ENCODE data around the gene RAC3.

RAC3 gene

DNA sequence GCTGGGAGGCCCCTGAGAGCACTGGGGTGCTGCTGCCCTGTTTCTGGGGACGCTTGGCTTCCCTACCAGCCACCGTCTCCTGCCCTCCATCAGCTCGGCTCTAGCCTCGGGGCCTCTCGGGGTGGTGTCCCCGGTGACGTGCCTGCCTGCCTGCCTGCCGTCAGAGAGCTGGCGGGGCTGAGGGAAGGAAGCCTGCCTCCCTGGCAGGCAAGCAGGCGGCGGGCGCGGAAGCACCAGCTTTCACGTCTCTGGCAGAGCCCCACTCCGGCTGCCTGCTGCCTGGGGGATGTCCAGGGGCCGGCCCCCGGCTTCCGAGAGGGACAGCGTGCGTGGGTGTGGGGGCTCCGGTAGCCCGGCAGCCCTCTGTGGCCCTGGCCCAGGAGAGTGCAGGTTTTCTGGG lies 18.1 kb upstream of the RAC3 start:
- no peak for DNase-seq

GRCh38 chr17:82013772-82014321 lies 17.6 kb upstream of the RAC3 start:
- no peak for DNase-seq

GRCh38 chr17:82014432-82014831 lies 17.0 kb upstream of the RAC3 start:
- DNase-seq = no peak

DNA sequence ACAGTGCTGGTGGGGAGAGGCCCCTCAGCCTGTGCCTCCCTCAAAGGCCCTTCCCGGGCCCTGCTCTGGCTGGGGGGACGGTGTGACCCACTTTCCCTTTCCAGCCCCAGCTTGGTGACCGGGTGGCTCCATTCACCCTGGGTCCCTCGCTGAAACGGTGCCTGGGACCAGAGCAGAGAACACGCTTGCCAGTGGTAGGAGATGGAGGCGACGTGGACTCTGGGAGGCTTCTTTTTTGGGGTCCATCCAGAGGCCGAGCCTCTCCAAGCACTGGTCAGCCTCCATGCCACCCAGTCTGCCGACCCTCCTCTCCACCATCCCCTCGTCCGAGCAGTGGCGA lies 16.5 kb upstream of the RAC3 start:
- no peak for DNase-seq

GRCh38 chr17:82015311-82015971 lies 16.0 kb upstream of the RAC3 start:
- no peak for DNase-seq

GRCh38 chr17:82016061-82016874 lies 15.2 kb upstream of the RAC3 start:
- DNase-seq = no peak

- no peak for DNase-seq
Observed at GRCh38 chr17:82016875-82017459, 14.5 kb upstream of the RAC3 start.

DNA sequence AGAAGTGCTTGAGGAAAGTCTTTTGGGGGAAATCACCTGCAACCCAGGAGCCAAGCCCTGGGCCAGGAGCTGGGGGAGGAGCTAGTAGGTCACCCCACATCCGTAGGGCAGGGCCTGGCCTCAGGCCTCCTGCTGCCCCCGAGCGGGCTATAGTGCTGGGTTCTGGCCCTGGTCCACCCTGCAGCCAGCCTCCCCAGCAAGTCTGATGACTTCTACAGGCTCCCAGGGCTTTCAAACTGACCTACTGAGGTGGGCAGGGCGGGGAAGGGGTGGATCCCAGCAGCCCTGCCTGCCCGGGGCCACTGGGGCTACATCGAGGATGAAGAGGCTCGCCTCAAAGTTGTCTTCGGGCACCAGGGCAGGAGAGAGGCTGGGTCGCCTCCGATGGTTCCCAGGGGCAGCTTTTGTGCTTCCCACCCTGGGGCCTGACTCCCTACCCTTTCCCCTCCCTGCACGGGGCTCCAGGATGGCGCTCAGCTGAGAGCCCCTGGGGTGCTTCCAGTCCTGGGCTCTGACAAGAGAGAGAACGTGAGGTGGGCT lies 13.8 kb upstream of the RAC3 start:
- DNase-seq = no peak

DNA sequence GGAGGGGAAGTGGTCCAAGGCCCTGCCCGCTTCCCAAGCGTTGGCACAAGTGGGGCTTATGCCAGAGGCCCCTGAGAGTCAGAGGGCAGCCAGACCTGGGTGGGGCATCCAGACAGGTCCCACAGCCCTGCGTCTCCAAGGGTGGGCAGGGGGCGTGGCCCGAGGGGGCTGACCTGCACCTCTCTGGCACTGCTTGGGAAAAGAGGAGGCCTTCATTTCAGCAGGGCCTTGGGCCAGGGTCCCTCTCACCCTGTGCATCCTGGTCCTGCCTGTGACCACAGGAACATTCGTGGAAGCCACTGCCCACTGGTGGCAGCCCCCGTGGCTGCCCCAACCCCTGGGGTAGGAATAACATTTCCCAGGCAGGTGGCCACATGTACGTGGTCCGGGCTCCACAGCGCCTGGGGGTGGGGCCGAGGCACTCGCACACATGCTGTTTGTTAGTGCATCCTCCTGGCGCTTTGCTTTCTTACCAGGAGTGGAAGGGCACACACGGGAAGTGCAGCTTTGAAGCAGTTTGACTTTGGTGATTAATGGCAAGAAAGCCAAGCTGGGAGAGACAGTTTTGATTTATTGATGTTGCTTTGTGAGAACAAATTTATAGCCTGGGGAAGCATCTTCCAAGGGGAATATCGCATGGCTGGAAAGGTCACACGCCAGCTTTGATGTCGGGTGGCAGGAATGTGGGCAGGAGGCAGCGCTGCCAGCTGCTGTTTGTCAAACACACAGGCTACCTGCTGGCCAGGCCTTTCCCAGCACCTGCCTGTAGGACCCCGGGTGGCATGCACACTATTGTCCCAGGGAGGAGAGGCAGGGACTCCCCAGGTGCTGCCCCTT lies 13.1 kb upstream of the RAC3 start:
- DNase-seq = no peak

DNA sequence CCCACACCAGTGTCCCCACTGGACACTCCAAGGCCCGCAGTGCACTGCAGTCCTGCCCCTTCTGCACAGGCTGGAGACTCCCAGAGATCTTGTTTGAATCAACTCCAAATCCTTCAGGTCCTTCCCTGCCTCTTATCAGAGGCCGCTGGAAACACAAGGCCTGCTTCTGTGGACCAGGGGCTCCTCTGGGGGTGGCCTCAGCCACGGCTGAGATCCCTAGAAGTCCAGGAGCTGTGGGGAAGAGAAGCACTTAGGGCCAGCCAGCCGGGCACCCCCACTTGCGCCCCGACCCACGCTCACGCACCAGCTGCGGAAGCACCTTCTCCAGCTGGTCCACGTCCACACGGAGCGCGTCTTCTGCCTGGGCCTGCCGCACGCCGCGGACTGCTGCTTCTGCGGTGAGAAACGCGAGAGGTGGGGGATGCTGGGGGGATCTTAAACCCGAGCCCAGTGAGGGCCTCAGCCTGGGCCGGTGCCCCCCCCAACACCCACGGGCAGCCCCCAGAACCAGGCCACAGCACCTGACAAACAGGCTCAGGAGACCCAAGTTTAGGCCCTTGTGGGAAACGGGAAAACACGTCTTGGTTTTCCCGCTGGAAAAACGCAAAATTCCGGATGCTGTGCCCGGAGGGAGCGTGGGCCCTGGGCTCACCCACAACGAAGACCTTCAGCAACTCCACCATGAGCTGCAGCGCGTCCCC lies 12.3 kb upstream of the RAC3 start:
- DNase-seq = no peak

GRCh38 chr17:82019690-82020571 lies 11.5 kb upstream of the RAC3 start:
- peak; percentile 93 for DNase-seq

DNA sequence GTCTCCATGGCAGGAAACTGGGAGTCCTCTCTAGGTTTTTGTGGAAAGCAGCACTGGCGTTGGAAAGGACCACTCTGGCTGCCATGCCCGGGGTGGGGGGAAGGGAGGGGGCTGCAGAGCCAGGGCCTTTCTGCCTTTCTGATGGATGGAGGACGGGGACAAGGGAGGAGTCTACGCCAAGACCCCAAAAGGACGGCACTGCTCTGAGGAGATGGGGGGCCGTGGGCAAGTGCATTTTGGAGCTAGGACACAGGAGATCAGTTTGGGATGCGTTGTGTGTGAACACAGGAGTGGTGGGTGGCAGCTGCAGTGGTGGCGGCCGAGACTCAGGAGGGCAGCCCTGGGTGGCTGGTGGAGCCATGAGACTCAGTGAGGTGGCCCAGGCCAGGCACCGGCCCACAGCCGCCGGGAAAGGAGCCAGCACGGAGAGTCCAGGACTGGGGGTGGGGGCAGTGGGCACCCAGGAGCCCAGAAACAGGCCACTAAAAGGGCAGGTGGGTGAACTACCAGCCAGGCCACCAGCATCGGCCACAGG lies 10.8 kb upstream of the RAC3 start:
- no peak for DNase-seq

DNA sequence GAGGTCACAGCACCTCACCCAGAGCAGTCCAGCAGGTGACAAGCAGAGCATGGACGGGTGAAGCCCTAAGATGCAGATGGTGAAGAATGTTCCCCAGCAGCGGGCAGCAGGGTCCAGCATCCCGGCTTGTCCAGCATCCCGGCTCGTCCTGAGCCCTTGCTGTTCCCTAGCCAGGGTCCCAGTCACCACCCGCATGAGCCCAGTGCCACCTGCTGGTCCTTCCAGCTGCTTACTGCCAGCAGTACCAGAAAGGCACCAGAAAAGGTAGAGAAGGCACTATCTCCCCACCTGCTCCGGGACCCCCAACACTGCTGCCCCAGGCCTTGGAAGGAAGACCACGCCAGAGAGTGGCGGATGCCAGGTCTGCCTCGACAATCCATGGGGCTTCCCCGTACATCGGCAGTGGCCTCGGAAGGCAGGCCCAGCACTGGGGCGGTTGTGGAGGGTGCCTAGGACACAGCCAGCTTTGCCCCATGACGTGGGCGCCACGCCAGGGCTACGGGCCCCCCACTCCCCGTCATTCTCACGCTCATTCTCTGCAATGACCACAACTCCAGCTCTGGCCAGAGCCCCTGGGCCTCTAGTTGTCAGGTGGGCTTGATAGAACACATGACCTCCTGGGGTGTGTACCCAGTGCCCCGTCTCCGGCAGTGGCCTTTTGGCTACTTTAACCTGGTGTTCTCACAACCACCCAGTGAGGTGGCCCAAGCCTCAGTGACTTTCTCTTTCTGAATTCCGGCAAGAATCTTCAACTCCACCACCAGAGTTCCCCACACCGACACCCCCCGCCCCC lies 10.2 kb upstream of the RAC3 start:
- peak; percentile 75 for DNase-seq

DNA sequence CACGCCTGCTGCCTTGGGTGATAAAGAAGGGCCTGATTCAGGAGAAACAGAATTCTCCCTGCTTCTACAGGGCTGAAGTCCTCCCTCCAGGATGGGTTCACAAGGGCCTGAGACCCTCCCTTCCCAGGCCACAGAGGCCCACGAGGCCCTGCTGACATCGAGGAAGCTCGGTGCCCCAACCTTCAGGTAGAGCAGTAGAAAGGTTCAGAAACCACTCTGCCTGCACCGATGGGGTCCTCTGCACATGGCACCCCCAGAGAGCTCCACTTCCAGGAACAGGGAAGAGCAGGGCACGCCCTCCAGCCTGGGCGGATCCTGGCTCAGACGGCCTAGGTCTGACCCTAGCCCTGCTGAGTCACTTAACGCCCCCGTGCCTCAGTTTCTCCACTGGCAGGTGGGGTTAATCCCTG lies 9.6 kb upstream of the RAC3 start:
- DNase-seq = no peak

GRCh38 chr17:82022310-82022980 lies 9.0 kb upstream of the RAC3 start, which contains the start of gene CENPX:
TSS of gene CENPX (minus strand) at chr17:82022878. CDS start at chr17:82022861, 17 bp downstream.
- no peak for DNase-seq

GRCh38 chr17:82022981-82023446 lies 8.5 kb upstream of the RAC3 start, which contains the start of gene LRRC45:
TSS of gene LRRC45 (plus strand) at chr17:82023305. CDS start at chr17:82023644, 339 bp downstream.
- DNase-seq = peak; percentile 99

GRCh38 chr17:82023447-82024241 lies 7.8 kb upstream of the RAC3 start:
- DNase-seq = peak; percentile 73

GRCh38 chr17:82024859-82025258 lies 6.6 kb upstream of the RAC3 start:
- no peak for DNase-seq
